CD4-positive, alpha-beta memory T cell (primary cell): Measurements from ENCODE around the gene LSM14B. TPM values are rescaled to one million over a fixed set of nuclear protein-coding genes. Genes with fewer than 3 reads are reported as not detected.
A peak's percentile ranks its signal among the peaks of the same experiment; 100 is the strongest.

ENCODE experiments used
- CTCF ChIA-PET: fragments of 350-600 bp; sonication (Branson Sonifier 250); formaldehyde crosslinking; loops from one replicate; lab custom pipeline; 2021; ENCODE audit warnings: inconsistent platforms; ENCODE audit not compliant: partially characterized antibody; lab: Charles Lee
- POLR2A ChIA-PET: fragments of 350-600 bp; sonication (Branson Sonifier 250); formaldehyde crosslinking; loops from one replicate; lab custom pipeline; 2021; ENCODE audit not compliant: partially characterized antibody; lab: Charles Lee
- DNase-seq, 5 donors: peaks; one replicate each; pipeline versions ENCODE4 v3.0.0 to v3.0.0-alpha.2; 2020 to 2022; ENCODE audit warnings: mixed read lengths in 1 of 5
- H3K27ac ChIP-seq: one replicate; pipeline ENCODE4 v1.7.0; 2013; ENCODE audit warnings: low read depth, low read length
- H3K27me3 ChIP-seq: 2 replicates; pipeline ENCODE4 v1.7.0; 2013; ENCODE audit warnings: mild to moderate bottlenecking, low read length, moderate library complexity; ENCODE audit not compliant: insufficient read depth
- H3K36me3 ChIP-seq: 2 replicates; pipeline ENCODE4 v1.7.0; 2013; ENCODE audit warnings: mild to moderate bottlenecking, low read length, moderate library complexity; ENCODE audit not compliant: insufficient read depth
- H3K4me1 ChIP-seq: 2 replicates; pipeline ENCODE4 v1.7.0; 2013; ENCODE audit warnings: mild to moderate bottlenecking, low read length, moderate library complexity; ENCODE audit not compliant: insufficient read depth
- H3K4me3 ChIP-seq, 2 donors: one replicate each; pipeline ENCODE4 v1.7.0; 2013; ENCODE audit warnings: low read length in 2 of 2, mild to moderate bottlenecking in 1 of 2
- H3K9me3 ChIP-seq, 2 donors: one replicate each; pipeline ENCODE4 v1.7.0; 2013; ENCODE audit warnings: low read length in 2 of 2, control low read depth in 1 of 2; ENCODE audit not compliant: control insufficient read depth in 1 of 2
- H3K27ac Mint-ChIP-seq, 7 donors: one replicate each; pipeline ENCODE4 v1.8.0; 2020 to 2021; ENCODE audit warnings: mixed read lengths in 7 of 7, mild to moderate bottlenecking in 6 of 7, inconsistent platforms in 3 of 7, moderate library complexity in 3 of 7
- H3K27me3 Mint-ChIP-seq, 2 donors: one replicate each; pipeline ENCODE4 v1.8.0; 2020 to 2021; ENCODE audit warnings: mixed read lengths in 2 of 2
- H3K36me3 Mint-ChIP-seq, 2 donors: one replicate each; pipeline ENCODE4 v1.8.0; 2020 to 2021; ENCODE audit warnings: mixed read lengths in 2 of 2, inconsistent platforms in 1 of 2, mild to moderate bottlenecking in 1 of 2
- H3K4me1 Mint-ChIP-seq, 4 donors: one replicate each; pipeline ENCODE4 v1.8.0; 2020 to 2021; ENCODE audit warnings: mixed read lengths in 4 of 4, mild to moderate bottlenecking in 1 of 4
- H3K4me3 Mint-ChIP-seq, 8 donors: one replicate each; pipeline ENCODE4 v1.8.0; 2020 to 2021; ENCODE audit warnings: mixed read lengths in 8 of 8, mild to moderate bottlenecking in 7 of 8, moderate library complexity in 6 of 8, inconsistent platforms in 3 of 8
- H3K9me3 Mint-ChIP-seq, 8 donors: one replicate each; pipeline ENCODE4 v1.8.0; 2020 to 2021; ENCODE audit warnings: mixed read lengths in 8 of 8, mild to moderate bottlenecking in 5 of 8, inconsistent platforms in 3 of 8, moderate library complexity in 1 of 8
- intact Hi-C: fragments of 100-400 bp; cut with micrococcal nuclease; formaldehyde crosslinking; loops from one replicate; pipeline ENCODE4 v1.15.1; 2023
- polyA plus RNA-seq, 2 donors: library from polyadenylated mRNA; unstranded; fragments of 300-500 nt; fragmentation: Illumina TruSeq; gene quantifications; one replicate each; pipeline ENCODE4 v1.2.3, GENCODE V29; 2021
- total RNA-seq, 2 experiments: library from RNA; stranded (reverse); gene quantifications; one replicate each; pipeline ENCODE4 v1.2.3, GENCODE V29; 2021

LSM14B gene
- total and polyA plus RNA-seq, 4 experiments from 2014 or later = 0.78 to 50.3 (median 24.8) TPM

DNA sequence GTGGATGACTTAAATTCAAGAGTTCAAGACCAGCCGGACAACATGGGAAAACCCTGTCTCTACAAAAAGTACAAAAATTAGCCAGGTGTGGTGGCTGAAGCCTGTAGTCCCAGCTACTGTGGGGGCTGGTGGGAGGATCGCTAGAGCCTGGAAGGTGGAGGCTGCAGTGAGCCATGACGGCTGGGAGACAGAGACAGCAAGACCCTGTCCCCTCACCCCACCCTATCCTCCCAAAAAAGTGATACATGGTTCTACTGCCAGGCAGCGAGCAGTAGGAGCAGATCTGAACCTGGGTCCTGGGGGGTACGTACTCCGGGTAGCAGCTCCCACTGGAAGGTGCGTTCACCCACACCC lies 18.7 kb downstream of the LSM14B start:
- Mint-ChIP-seq H3K9me3 (peaks cover 0 to 2% (median 0%) of the 10 kb centered on the region in 8 donors), H3K36me3 (peaks cover 23 to 64% of the 10 kb centered on the region in 2 donors), H3K27me3 (no peaks in the 10 kb centered on the region), H3K27ac (peak overlapping the region; percentile 94 to 96 (median 95)), H3K4me3 (peak overlapping the region; percentile 91 to 98 (median 92)), H3K4me1 (peaks cover 40 to 73% (median 48%) of the 10 kb centered on the region in 4 donors)
- Histone ChIP-seq H3K9me3 (no peaks in the 10 kb centered on the region), H3K4me3 (peak overlapping the region; percentile 4 to 62), H3K27me3 (no peaks in the 10 kb centered on the region), H3K27ac (peak overlapping the region; percentile 66), H3K4me1 (peaks cover 37% of the 10 kb centered on the region), H3K36me3 (peaks cover 44% of the 10 kb centered on the region)
- intact Hi-C loops = no loop called here
- DNase-seq = no peak
- POLR2A ChIA-PET = interaction anchor here (1.0 to 5.7 kb wide), 5 partner anchors 8 to 130 kb away, joined by 3 to 115 read pairs (median 5); partner anchors contain the start of genes LSM14B and TAF4
- CTCF ChIA-PET = interaction anchor here (1.2 to 1.9 kb wide), 5 partner anchors 11 to 130 kb away, joined by 3 to 18 read pairs (median 5); no protein-coding TSS in a partner anchor

GRCh38 chr20:62141397-62142251 lies 19.3 kb downstream of the LSM14B start:
- Histone ChIP-seq H3K4me3 (peak overlapping the region; percentile 4 to 62), H3K9me3 (no peaks in the 10 kb centered on the region), H3K36me3 (peaks cover 39% of the 10 kb centered on the region), H3K27me3 (no peaks in the 10 kb centered on the region), H3K27ac (peak overlapping the region; percentile 66), H3K4me1 (peaks cover 37% of the 10 kb centered on the region)
- ChIA-PET POLR2A (interaction anchor here (1.0 to 5.7 kb wide), 9 partner anchors 8 to 652 kb away, joined by 3 to 115 read pairs (median 5); partner anchors contain the start of genes LSM14B, MTG2, RPS21 and TAF4), CTCF (interaction anchor here (1.2 to 1.9 kb wide), 7 partner anchors 11 to 131 kb away, joined by 3 to 18 read pairs (median 5); no protein-coding TSS in a partner anchor)
- intact Hi-C loops = no loop called here
- Mint-ChIP-seq H3K27me3 (no peaks in the 10 kb centered on the region), H3K27ac (peak overlapping the region; percentile 94 to 96 (median 95)), H3K36me3 (peaks cover 23 to 58% of the 10 kb centered on the region in 2 donors), H3K4me1 (peaks cover 40 to 70% (median 50%) of the 10 kb centered on the region in 4 donors), H3K9me3 (peaks cover 0 to 2% (median 0%) of the 10 kb centered on the region in 8 donors), H3K4me3 (peak overlapping the region; percentile 91 to 98 (median 92))
- DNase-seq = peak; percentile 22 to 69 (median 29)

GRCh38 chr20:62142252-62143080 lies 20.2 kb downstream of the LSM14B start:
- H3K27ac Mint-ChIP-seq = peak overlapping the region; percentile 94 to 96 (median 95)
- ChIA-PET CTCF (interaction anchor here (0.5 to 1.9 kb wide), 7 partner anchors 13 to 1389 kb away, joined by 3 to 18 read pairs (median 5); no protein-coding TSS in a partner anchor), POLR2A (interaction anchor here (0.7 to 5.7 kb wide), 12 partner anchors 9 to 652 kb away, joined by 3 to 115 read pairs (median 4); partner anchors contain the start of genes LSM14B, MTG2, RPS21 and TAF4)
- no peaks in the 10 kb centered on the region for H3K9me3 ChIP-seq
- H3K36me3 ChIP-seq = peaks cover 33% of the 10 kb centered on the region
- peaks cover 18 to 49% of the 10 kb centered on the region in 2 donors for H3K36me3 Mint-ChIP-seq
- DNase-seq = no peak
- H3K4me3 ChIP-seq = peak overlapping the region; percentile 4 to 62
- H3K4me3 Mint-ChIP-seq = peak overlapping the region; percentile 91 to 98 (median 92)
- peak overlapping the region; percentile 66 for H3K27ac ChIP-seq
- peaks cover 41% of the 10 kb centered on the region for H3K4me1 ChIP-seq
- H3K9me3 Mint-ChIP-seq = peaks cover 0 to 2% (median 0%) of the 10 kb centered on the region in 8 donors
- intact Hi-C loops = loop anchor here (1.0 kb wide), 3 partner anchors 20 to 96 kb away; partner anchors contain the start of genes LSM14B and OSBPL2
- no peaks in the 10 kb centered on the region for H3K27me3 Mint-ChIP-seq
- peaks cover 41 to 66% (median 53%) of the 10 kb centered on the region in 4 donors for H3K4me1 Mint-ChIP-seq
- no peaks in the 10 kb centered on the region for H3K27me3 ChIP-seq

DNA sequence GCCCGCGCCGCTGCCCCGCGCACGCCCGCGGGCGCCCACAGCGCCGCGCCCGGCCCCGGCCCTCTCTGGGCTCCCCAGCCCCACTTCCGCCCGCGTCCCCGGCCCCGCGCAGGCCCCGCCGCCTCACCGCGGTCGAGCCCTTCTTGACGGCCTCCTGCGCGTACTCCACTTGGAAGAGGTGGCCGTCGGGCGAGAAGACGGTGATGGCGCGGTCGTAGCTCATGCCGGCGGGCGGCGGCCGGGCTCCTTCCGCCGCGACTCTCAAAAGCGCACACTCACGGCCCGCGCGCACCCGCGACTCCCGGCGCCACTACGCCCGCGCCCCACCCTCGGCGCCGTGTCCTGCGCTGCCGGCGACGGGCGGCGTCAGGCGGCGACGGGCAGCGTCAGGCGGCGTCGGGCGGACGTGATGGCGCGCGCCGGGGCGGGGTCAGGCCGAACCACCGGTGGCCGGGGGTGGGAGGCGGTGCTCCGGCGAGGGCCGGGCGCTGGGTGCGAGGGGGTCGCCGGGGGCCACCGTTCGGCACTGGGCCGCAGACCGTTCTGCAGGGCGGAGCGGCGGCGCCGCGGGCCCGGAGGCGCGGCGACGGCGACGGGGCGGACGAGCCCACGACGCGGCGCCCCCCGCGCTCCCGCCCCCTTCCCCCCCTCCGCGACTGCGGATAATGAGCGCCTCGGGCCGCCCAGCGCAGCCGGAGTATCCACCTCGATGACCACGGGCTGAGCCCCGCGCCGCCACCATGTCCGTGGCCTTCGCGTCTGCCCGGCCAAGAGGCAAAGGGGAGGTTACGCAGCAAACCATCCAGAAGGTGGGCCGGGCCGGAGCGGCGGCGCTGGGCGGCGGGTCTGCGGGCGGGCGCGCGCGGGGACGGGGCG lies 21.0 kb downstream of the LSM14B start, which contains the start of the genes PSMA7 and SS18L1:
TSS of gene PSMA7 (minus strand) at position 314 of the 876 bp plus-strand sequence. CDS start at position 223, 91 bp downstream.
TSS of gene SS18L1 (plus strand) at position 689 of the 876 bp plus-strand sequence. CDS start at position 741, 52 bp downstream.
- Histone ChIP-seq H3K36me3 (peaks cover 24% of the 10 kb centered on the region), H3K27me3 (no peaks in the 10 kb centered on the region), H3K9me3 (no peaks in the 10 kb centered on the region), H3K4me3 (peak within 1 kb of the TSS; percentile 17 to 62), H3K27ac (peak within 1 kb of the TSS; percentile 66), H3K4me1 (peaks cover 41% of the 10 kb centered on the region)
- Mint-ChIP-seq H3K36me3 (peaks cover 10 to 41% of the 10 kb centered on the region in 2 donors), H3K4me3 (peak within 1 kb of the TSS; percentile 91 to 98 (median 92)), H3K9me3 (peaks cover 0 to 2% (median 0%) of the 10 kb centered on the region in 8 donors), H3K27me3 (no peaks in the 10 kb centered on the region), H3K4me1 (peaks cover 35 to 61% (median 48%) of the 10 kb centered on the region in 4 donors), H3K27ac (peak within 1 kb of the TSS; percentile 94 to 96 (median 96))
- ChIA-PET POLR2A (interaction anchor here (0.7 to 5.7 kb wide), 11 partner anchors 10 to 651 kb away, joined by 3 to 115 read pairs (median 4); partner anchors contain the start of genes LSM14B, MTG2, RPS21 and TAF4), CTCF (interaction anchor here (0.5 kb wide), 1 partner anchor 1388 kb away, joined by 3 read pairs; no protein-coding TSS in a partner anchor)
- DNase-seq = peak; percentile 81 to 90 (median 89)
- intact Hi-C loops = loop anchor here (1.0 kb wide), 3 partner anchors 21 to 95 kb away; partner anchors contain the start of genes LSM14B and OSBPL2

GRCh38 chr20:62143957-62144825 lies 21.9 kb downstream of the LSM14B start:
- Mint-ChIP-seq H3K27ac (peak overlapping the region; percentile 63 to 93 (median 91)), H3K27me3 (no peaks in the 10 kb centered on the region), H3K4me1 (peaks cover 35 to 64% (median 48%) of the 10 kb centered on the region in 4 donors), H3K36me3 (peaks cover 9 to 35% of the 10 kb centered on the region in 2 donors), H3K4me3 (peak overlapping the region; percentile 82 to 90 (median 88)), H3K9me3 (peaks cover 0 to 2% (median 0%) of the 10 kb centered on the region in 8 donors)
- peaks cover 41% of the 10 kb centered on the region for H3K4me1 ChIP-seq
- H3K4me3 ChIP-seq = peak overlapping the region; percentile 17 to 59
- intact Hi-C loops = loop anchor here (1.0 kb wide), 3 partner anchors 22 to 94 kb away; partner anchors contain the start of genes LSM14B and OSBPL2
- no peaks in the 10 kb centered on the region for H3K27me3 ChIP-seq
- DNase-seq = peak; percentile 40 to 53 (median 43)
- ChIA-PET CTCF (interaction anchor here (1.3 to 1.6 kb wide), 2 partner anchors 8 to 133 kb away, joined by 3 to 5 read pairs; no protein-coding TSS in a partner anchor), POLR2A (interaction anchor here (0.9 to 5.7 kb wide), 7 partner anchors 11 to 113 kb away, joined by 3 to 115 read pairs (median 4); partner anchors contain the start of genes LSM14B, MTG2 and TAF4)
- H3K36me3 ChIP-seq = peaks cover 15% of the 10 kb centered on the region
- H3K9me3 ChIP-seq = no peaks in the 10 kb centered on the region
- H3K27ac ChIP-seq = peak overlapping the region; percentile 66
